Esophagus muscularis mucosa (tissue), 4 donors: ENCODE data around the gene MYBBP1A. TPM values are rescaled to one million over a fixed set of nuclear protein-coding genes. Genes with fewer than 3 reads are reported as not detected.

Experiments used
- DNase-seq: peaks from one replicate; pipeline ENCODE4 v3.0.0-alpha.2; 2017; ENCODE audit errors: extremely low spot score
- H3K27ac ChIP-seq, 4 donors: fragments of 200-600 bp; sonication (generic); replicated peaks in 1 of 4; 1 replicate in 3 of 4; 2 replicates in 1 of 4; pipeline ENCODE4 v1.5.1; 2016 to 2019; ENCODE audit warnings: mild to moderate bottlenecking in 1 of 4
- H3K27me3 ChIP-seq, 4 donors: fragments of 200-600 bp; sonication (generic); one replicate each; pipeline versions ENCODE4 v1.5.1 to v1.6.0; 2016 to 2019
- H3K36me3 ChIP-seq, 4 donors: fragments of 200-600 bp; sonication (generic); one replicate each; pipeline ENCODE4 v1.5.1; 2016 to 2019
- H3K4me1 ChIP-seq, 4 donors: fragments of 200-600 bp; sonication (generic); one replicate each; pipeline ENCODE4 v1.5.1; 2016 to 2019
- H3K4me3 ChIP-seq, 4 donors: fragments of 200-600 bp; sonication (generic); 1 replicate in 2 of 4; 2 replicates in 2 of 4; pipeline ENCODE4 v1.5.1; 2016 to 2019; ENCODE audit warnings: mild to moderate bottlenecking in 4 of 4, moderate library complexity in 1 of 4
- H3K9me3 ChIP-seq, 4 donors: fragments of 200-600 bp; sonication (generic); 1 replicate in 3 of 4; 2 replicates in 1 of 4; pipeline ENCODE4 v1.5.1; 2016 to 2019
- CTCF ChIP-seq, 3 experiments: fragments of 200-600 bp in 2 of 3; fragments of 450-650 bp in 1 of 3; sonication (generic) in 2 of 3; IDR thresholded peaks; one replicate each; pipeline ENCODE4 v1.5.1; 2017 to 2019; ENCODE audit warnings: antibody characterized with exemption in 3 of 3, mild to moderate bottlenecking in 2 of 3, moderate library complexity in 1 of 3
- EP300 ChIP-seq: sonication (generic); formaldehyde crosslinking; IDR thresholded peaks from one replicate; pipeline ENCODE4 v1.6.1; 2017; ENCODE audit warnings: antibody characterized with exemption
- POLR2A ChIP-seq: fragments of 450-650 bp; IDR thresholded peaks from one replicate; pipeline ENCODE4 v1.6.1; 2017; ENCODE audit warnings: antibody characterized with exemption, moderate library complexity, mild to moderate bottlenecking, low read depth
- POLR2AphosphoS5 ChIP-seq, 2 donors: sonication (generic); formaldehyde crosslinking; IDR thresholded peaks; one replicate each; pipeline ENCODE4 v1.6.1; 2017; ENCODE audit warnings: antibody characterized with exemption in 2 of 2
- WGBS: methylation state at CpG from one replicate; pipeline ENCODE4 v1.1.5; 2018; 5-methylcytosine and 5-hydroxymethylcytosine counted together
- intact Hi-C: fragments of 100-400 bp; cut with DNase I; formaldehyde crosslinking; loops from one replicate; pipeline ENCODE4 v1.15.1; 2023
- total RNA-seq, 4 donors: library from RNA; depleted of rRNA; stranded (reverse); fragments of >200 nt; gene quantifications; one replicate each; pipeline versions ENCODE4 v1.1.0 to v1.2.1, GENCODE V29; 2016

Gene MYBBP1A
- total RNA-seq, 4 donors from 2014 or later, result 31.6 to 45.4 (median 36.1) TPM

GRCh38 chr17:4497101-4497824 lies 57.9 kb downstream of the MYBBP1A start:
- Histone ChIP-seq H3K4me1 (peaks cover 25 to 38% (median 30%) of the 10 kb centered on the region in 4 donors), H3K9me3 (no peaks in the 10 kb centered on the region), H3K4me3 (no peak overlapping the region), H3K27me3 (peaks cover 0 to 31% (median 13%) of the 10 kb centered on the region in 4 donors), H3K36me3 (no peaks in the 10 kb centered on the region), H3K27ac (peak overlapping the region in 2 of 4 donors; percentile 16 to 51)
- no peak for DNase-seq
- intact Hi-C loops, result no loop called here
- 61% methylated on average over 22 of the region's 23 CpGs for WGBS
- TF ChIP-seq POLR2A (no peak), POLR2AphosphoS5 (IDR thresholded peaks at IDR 0.05) (peak in 1 of 2 donors; percentile 32)

GRCh38 chr17:4492721-4493561 lies 62.2 kb downstream of the MYBBP1A start:
- 51% methylated on average over 20 of the region's 20 CpGs for WGBS
- DNase-seq, result no peak
- no peak overlapping the region for H3K27ac ChIP-seq
- peaks cover 0 to 10% (median 9%) of the 10 kb centered on the region in 4 donors for H3K4me1 ChIP-seq
- TF ChIP-seq CTCF (IDR thresholded peaks at IDR 0.05), result no peak
- TF ChIP-seq POLR2A, result no peak
- no peak for TF ChIP-seq EP300
- no peak for TF ChIP-seq POLR2AphosphoS5 (IDR thresholded peaks at IDR 0.05)
- no peaks in the 10 kb centered on the region for H3K9me3 ChIP-seq
- no peaks in the 10 kb centered on the region for H3K27me3 ChIP-seq
- no peaks in the 10 kb centered on the region for H3K36me3 ChIP-seq
- no peak overlapping the region for H3K4me3 ChIP-seq
- intact Hi-C loops, result no loop called here

GRCh38 chr17:4490637-4491061 lies 64.5 kb downstream of the MYBBP1A start:
- Histone ChIP-seq H3K27ac (no peak overlapping the region), H3K4me1 (peaks cover 0 to 5% (median 0%) of the 10 kb centered on the region in 4 donors), H3K4me3 (no peak overlapping the region), H3K36me3 (no peaks in the 10 kb centered on the region), H3K9me3 (no peaks in the 10 kb centered on the region), H3K27me3 (no peaks in the 10 kb centered on the region)
- WGBS, result 81% methylated on average over 7 of the region's 7 CpGs
- no peak for DNase-seq
- TF ChIP-seq CTCF (IDR thresholded peaks at IDR 0.05) (no peak), EP300 (no peak), POLR2A (no peak), POLR2AphosphoS5 (IDR thresholded peaks at IDR 0.05) (no peak)
- intact Hi-C loops, result no loop called here

- H3K27me3 ChIP-seq, result no peaks in the 10 kb centered on the region
- intact Hi-C loops, result no loop called here
Measured at GRCh38 chr17:4490109-4490591, 65.0 kb downstream of the MYBBP1A start.

More at GRCh38 chr17:4490109-4490591, 65.0 kb downstream of the MYBBP1A start:
- Histone ChIP-seq H3K27ac (no peak overlapping the region), H3K4me3 (no peak overlapping the region), H3K4me1 (peaks cover 0 to 5% (median 0%) of the 10 kb centered on the region in 4 donors), H3K9me3 (no peaks in the 10 kb centered on the region), H3K36me3 (no peaks in the 10 kb centered on the region)
- TF ChIP-seq EP300 (no peak), POLR2A (no peak), POLR2AphosphoS5 (IDR thresholded peaks at IDR 0.05) (no peak), CTCF (IDR thresholded peaks at IDR 0.05) (no peak)
- WGBS, result 86% methylated on average over 9 of the region's 9 CpGs
- DNase-seq, result no peak
